Measurements from ENCODE around the gene BOC.

DNA sequence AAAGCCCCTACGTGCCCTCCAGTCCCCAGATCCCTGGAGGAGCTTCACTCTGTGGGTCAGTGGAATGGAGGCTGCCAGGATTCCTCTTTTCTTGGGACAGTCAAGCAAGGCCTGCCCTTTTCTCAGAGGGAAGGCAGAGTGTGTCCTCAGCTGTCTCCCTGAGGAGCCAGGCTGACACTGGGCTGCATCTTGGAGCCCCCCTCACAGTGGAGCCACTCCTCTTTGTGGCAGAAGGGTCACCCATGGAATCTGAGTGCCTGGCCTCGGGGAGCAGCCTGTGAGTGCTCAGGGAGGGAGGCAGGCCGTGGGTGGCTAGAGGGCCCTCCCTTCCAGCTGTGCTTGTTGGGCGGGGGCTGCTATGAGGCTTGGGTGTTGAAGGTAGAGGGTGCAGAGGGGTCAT is 41.2 kb downstream of the BOC start:
- no peak for TF ChIP-seq MXI1 (IDR thresholded peaks at IDR 0.05; ENCODE audit: borderline replicate concordance, low read depth, low read length)
- TF ChIP-seq, protein P1, sequence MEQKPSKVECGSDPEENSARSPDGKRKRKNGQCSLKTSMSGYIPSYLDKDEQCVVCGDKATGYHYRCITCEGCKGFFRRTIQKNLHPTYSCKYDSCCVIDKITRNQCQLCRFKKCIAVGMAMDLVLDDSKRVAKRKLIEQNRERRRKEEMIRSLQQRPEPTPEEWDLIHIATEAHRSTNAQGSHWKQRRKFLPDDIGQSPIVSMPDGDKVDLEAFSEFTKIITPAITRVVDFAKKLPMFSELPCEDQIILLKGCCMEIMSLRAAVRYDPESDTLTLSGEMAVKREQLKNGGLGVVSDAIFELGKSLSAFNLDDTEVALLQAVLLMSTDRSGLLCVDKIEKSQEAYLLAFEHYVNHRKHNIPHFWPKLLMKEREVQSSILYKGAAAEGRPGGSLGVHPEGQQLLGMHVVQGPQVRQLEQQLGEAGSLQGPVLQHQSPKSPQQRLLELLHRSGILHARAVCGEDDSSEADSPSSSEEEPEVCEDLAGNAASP (CRISPR knock-in tag; IDR thresholded peaks at IDR 0.05; ENCODE audit: borderline replicate concordance): no peak

Measured in HepG2 (cell line).